Chondrocyte (in vitro differentiated cells): ENCODE results near the gene DGLUCY. TPM values are rescaled to one million over a fixed set of nuclear protein-coding genes. Genes with fewer than 3 reads are reported as not detected.

ENCODE experiments used
- DNase-seq: peaks from one replicate; pipeline ENCODE4 v3.0.0; 2021; ENCODE audit warnings: mixed read lengths, low spot score
- H3K27ac Mint-ChIP-seq: one replicate; pipeline ENCODE4 v1.8.0; 2021; ENCODE audit warnings: mild to moderate bottlenecking, moderate library complexity, mixed read lengths; ENCODE audit not compliant: unreplicated experiment
- H3K27me3 Mint-ChIP-seq: 2 replicates; pipeline ENCODE4 v1.8.0; 2021; ENCODE audit warnings: low read depth, mixed read lengths
- H3K36me3 Mint-ChIP-seq: 2 replicates; pipeline ENCODE4 v1.8.0; 2021; ENCODE audit warnings: low read depth, mixed read lengths
- H3K4me1 Mint-ChIP-seq: 2 replicates; pipeline ENCODE4 v1.8.0; 2021; ENCODE audit warnings: low read depth, mild to moderate bottlenecking, mixed read lengths
- H3K4me3 Mint-ChIP-seq: one replicate; pipeline ENCODE4 v1.8.0; 2021; ENCODE audit warnings: mild to moderate bottlenecking, moderate library complexity, mixed read lengths; ENCODE audit not compliant: unreplicated experiment
- H3K9me3 Mint-ChIP-seq: 2 replicates; pipeline ENCODE4 v1.8.0; 2021; ENCODE audit warnings: low read depth, mixed read lengths
- CTCF ChIP-seq: fragments of 200-600 bp; sonication (generic); IDR thresholded peaks from 2 replicates; pipeline ENCODE4 v1.5.0; 2021; ENCODE audit warnings: antibody characterized with exemption, mild to moderate bottlenecking, moderate library complexity
- total RNA-seq: library from RNA; stranded (reverse); gene quantifications from 3 replicates; pipeline ENCODE4 v1.2.1, GENCODE V29; 2021

The DGLUCY gene
- total RNA-seq, 1 donor from 2014 or later: 9.3 TPM

DNA sequence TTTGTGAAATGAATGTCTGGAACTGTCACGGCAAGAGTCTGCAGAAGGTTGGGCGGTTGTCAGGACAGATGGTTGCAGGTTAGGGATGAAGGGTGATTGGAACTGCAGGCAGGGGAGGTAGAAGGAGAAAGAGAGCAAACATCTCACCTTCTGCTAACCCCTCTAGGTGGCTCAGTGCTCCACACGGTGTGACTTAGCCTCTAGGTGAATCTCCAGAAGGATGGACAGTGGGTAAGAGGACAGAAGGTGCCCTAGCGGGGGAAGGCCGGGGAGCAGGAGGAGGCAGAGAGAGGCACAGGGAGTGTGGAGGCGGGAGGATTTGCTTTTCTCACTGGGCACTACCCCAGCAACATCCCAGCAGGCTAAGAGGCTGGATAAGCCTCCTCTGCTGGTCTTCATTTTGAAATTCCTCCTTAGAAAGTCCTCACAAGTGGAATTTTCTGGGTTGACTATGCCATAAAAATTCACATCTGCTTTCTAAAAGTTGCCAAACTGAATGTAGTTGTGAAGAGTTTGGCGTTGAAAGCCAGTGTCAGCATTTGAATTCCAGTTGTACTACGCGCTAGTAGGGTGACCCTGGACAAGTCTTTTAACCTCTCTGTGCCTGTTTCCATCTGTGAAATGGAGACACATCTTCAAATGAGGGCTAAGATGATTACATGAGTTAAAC is 141.3 kb downstream of the DGLUCY start:
- TF ChIP-seq CTCF: no peak
- no peaks in the 10 kb centered on the region for H3K27me3 Mint-ChIP-seq
- peaks cover 33% of the 10 kb centered on the region for H3K4me1 Mint-ChIP-seq
- H3K4me3 Mint-ChIP-seq: no peak overlapping the region
- no peaks in the 10 kb centered on the region for H3K36me3 Mint-ChIP-seq
- no peaks in the 10 kb centered on the region for H3K9me3 Mint-ChIP-seq
- DNase-seq: no peak
- H3K27ac Mint-ChIP-seq: no peak overlapping the region

GRCh38 chr14:91256661-91257060 is 142.8 kb downstream of the DGLUCY start:
- no peaks in the 10 kb centered on the region for H3K9me3 Mint-ChIP-seq
- peaks cover 23% of the 10 kb centered on the region for H3K4me1 Mint-ChIP-seq
- H3K27me3 Mint-ChIP-seq: no peaks in the 10 kb centered on the region
- no peak overlapping the region for H3K4me3 Mint-ChIP-seq
- H3K27ac Mint-ChIP-seq: no peak overlapping the region
- DNase-seq: no peak
- no peak for TF ChIP-seq CTCF
- no peaks in the 10 kb centered on the region for H3K36me3 Mint-ChIP-seq

GRCh38 chr14:91257328-91258010 is 143.6 kb downstream of the DGLUCY start:
- no peaks in the 10 kb centered on the region for H3K36me3 Mint-ChIP-seq

GRCh38 chr14:91258011-91258618 is 144.2 kb downstream of the DGLUCY start:
- Mint-ChIP-seq H3K4me3 (no peak overlapping the region), H3K27me3 (no peaks in the 10 kb centered on the region), H3K27ac (peak overlapping the region; percentile 34), H3K36me3 (no peaks in the 10 kb centered on the region), H3K9me3 (no peaks in the 10 kb centered on the region), H3K4me1 (peaks cover 23% of the 10 kb centered on the region)
- DNase-seq: no peak
- no peak for TF ChIP-seq CTCF

More at GRCh38 chr14:91257328-91258010, 143.6 kb downstream of the DGLUCY start:
- Mint-ChIP-seq H3K4me3 (no peak overlapping the region), H3K27me3 (no peaks in the 10 kb centered on the region), H3K9me3 (no peaks in the 10 kb centered on the region), H3K4me1 (peaks cover 23% of the 10 kb centered on the region), H3K27ac (no peak overlapping the region)
- no peak for DNase-seq
- TF ChIP-seq CTCF: no peak

GRCh38 chr14:91258876-91259275 is 145.0 kb downstream of the DGLUCY start:
- Mint-ChIP-seq H3K9me3 (no peaks in the 10 kb centered on the region), H3K4me3 (no peak overlapping the region), H3K27me3 (peaks cover under 1% of the 10 kb centered on the region), H3K4me1 (peaks cover 23% of the 10 kb centered on the region), H3K36me3 (no peaks in the 10 kb centered on the region), H3K27ac (no peak overlapping the region)
- no peak for DNase-seq
- no peak for TF ChIP-seq CTCF
